SK-N-MC (cell line): ENCODE results near the gene PTPRN2.

ENCODE experiments used
- EZH2 ChIP-seq: fragments of 200-600 bp; sonication (generic); IDR thresholded peaks from one replicate; pipeline ENCODE4 v1.6.1; 2017; ENCODE audit warnings: antibody characterized with exemption
- FOXP2 ChIP-seq: optimal IDR thresholded peaks from 2 replicates; pipeline ENCODE3; 2011; ENCODE audit warnings: mild to moderate bottlenecking, moderate library complexity; ENCODE audit not compliant: insufficient read depth; ENCODE audit errors: extremely low read length, control extremely low read depth
- POLR2AphosphoS5 ChIP-seq: IDR thresholded peaks from 2 replicates; pipeline ENCODE4 v1.6.1; 2012; ENCODE audit warnings: mild to moderate bottlenecking, low read depth, low read length, borderline replicate concordance

- TF ChIP-seq EZH2 (no peak), FOXP2 (no peak), POLR2AphosphoS5 (no peak)
Measured at GRCh38 chr7:158271646-158272045, 316.0 kb downstream of the PTPRN2 start.
